Tibial nerve (tissue), 4 donors: ENCODE results near the gene TMEM132C.

ENCODE experiments used
- EP300 ChIP-seq, 2 donors: sonication (generic); formaldehyde crosslinking; IDR thresholded peaks; one replicate each; pipeline ENCODE4 v1.6.1; 2017; ENCODE audit warnings: antibody characterized with exemption in 2 of 2, mild to moderate bottlenecking in 1 of 2
- TF ChIP-seq, protein P1 (sequence below), 5 experiments: fragments of 200-600 bp in 3 of 5; fragments of 450-650 bp in 2 of 5; sonication (generic) in 3 of 5; IDR thresholded peaks; one replicate each; pipeline ENCODE4 v1.5.1; 2016 to 2019; ENCODE audit warnings: antibody characterized with exemption in 5 of 5, mild to moderate bottlenecking in 3 of 5, moderate library complexity in 2 of 5

DNA sequence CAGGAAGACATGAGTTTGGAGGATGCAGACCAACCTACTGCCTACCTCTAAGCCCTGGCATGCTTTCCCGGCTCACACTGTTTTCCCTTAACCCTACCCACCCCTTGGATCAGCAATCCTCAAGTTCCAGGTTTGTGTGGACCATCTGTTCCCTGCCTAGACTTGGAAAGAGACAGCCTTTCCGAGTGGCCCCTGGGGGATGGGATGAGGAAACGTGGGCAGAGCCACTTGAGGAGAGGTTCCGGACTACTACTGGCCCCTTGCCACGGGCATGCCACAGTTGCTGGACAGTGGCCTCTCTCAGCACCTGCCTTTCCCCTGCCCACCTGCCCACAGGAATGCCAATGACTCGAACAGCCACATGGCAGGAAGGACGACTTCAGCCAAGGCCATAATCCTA, 420.9 kb downstream of the TMEM132C start:
- TF ChIP-seq EP300 (IDR thresholded peaks at IDR 0.05) = no peak
- TF ChIP-seq, protein P1, sequence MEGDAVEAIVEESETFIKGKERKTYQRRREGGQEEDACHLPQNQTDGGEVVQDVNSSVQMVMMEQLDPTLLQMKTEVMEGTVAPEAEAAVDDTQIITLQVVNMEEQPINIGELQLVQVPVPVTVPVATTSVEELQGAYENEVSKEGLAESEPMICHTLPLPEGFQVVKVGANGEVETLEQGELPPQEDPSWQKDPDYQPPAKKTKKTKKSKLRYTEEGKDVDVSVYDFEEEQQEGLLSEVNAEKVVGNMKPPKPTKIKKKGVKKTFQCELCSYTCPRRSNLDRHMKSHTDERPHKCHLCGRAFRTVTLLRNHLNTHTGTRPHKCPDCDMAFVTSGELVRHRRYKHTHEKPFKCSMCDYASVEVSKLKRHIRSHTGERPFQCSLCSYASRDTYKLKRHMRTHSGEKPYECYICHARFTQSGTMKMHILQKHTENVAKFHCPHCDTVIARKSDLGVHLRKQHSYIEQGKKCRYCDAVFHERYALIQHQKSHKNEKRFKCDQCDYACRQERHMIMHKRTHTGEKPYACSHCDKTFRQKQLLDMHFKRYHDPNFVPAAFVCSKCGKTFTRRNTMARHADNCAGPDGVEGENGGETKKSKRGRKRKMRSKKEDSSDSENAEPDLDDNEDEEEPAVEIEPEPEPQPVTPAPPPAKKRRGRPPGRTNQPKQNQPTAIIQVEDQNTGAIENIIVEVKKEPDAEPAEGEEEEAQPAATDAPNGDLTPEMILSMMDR (IDR thresholded peaks at IDR 0.05) = no peak
